OCI-LY7 (cell line): Measurements from ENCODE around the gene ADARB2. TPM values are rescaled to one million over a fixed set of nuclear protein-coding genes. Genes with fewer than 3 reads are reported as not detected.

ENCODE experiments used
- BruUV-seq: library from RNA; stranded (reverse); fragments of 400-500 nt; replicated peaks from 2 replicates; lab custom pipeline; 2021; lab: Mats Ljungman, UMichigan
- CTCF ChIA-PET: fragments of 300-600 bp; sonication (Branson Sonifier 250); formaldehyde crosslinking; loops from one replicate; lab custom pipeline; 2022; ENCODE audit warnings: antibody characterized with exemption; ENCODE audit not compliant: unreplicated experiment; lab: Charles Lee
- POLR2A ChIA-PET: fragments of 300-600 bp; sonication (Branson Sonifier 250); formaldehyde crosslinking; loops from one replicate; lab custom pipeline; 2022; ENCODE audit warnings: antibody characterized with exemption; lab: Charles Lee
- DNase-seq: peaks from one replicate; pipeline ENCODE4 v3.0.0-alpha.2; 2015; ENCODE audit warnings: low spot score
- H2AFZ ChIP-seq: fragments of 200-600 bp; sonication (generic), shearing (Covaris generic); 2 replicates; pipeline ENCODE4 v1.6.1; 2014; ENCODE audit warnings: mild to moderate bottlenecking, antibody characterized with exemption, low read length, moderate library complexity
- H3K27ac ChIP-seq: fragments of 200-600 bp; sonication (generic); 2 replicates; pipeline ENCODE4 v1.5.1; 2014; ENCODE audit warnings: mixed run types, low read depth, mild to moderate bottlenecking, moderate library complexity, low read length, inconsistent platforms; ENCODE audit not compliant: poor library complexity, severe bottlenecking
- H3K36me3 ChIP-seq: fragments of 200-600 bp; sonication (generic); 2 replicates; pipeline ENCODE4 v1.6.1; 2014; ENCODE audit warnings: mild to moderate bottlenecking, antibody characterized with exemption, low read length, moderate library complexity, mixed read lengths; ENCODE audit not compliant: insufficient read depth
- H3K4me1 ChIP-seq: fragments of 200-600 bp; sonication (generic); 2 replicates; pipeline ENCODE4 v1.5.1; 2014; ENCODE audit warnings: mild to moderate bottlenecking, low read length; ENCODE audit not compliant: insufficient read depth, poor library complexity, severe bottlenecking
- H3K4me2 ChIP-seq: fragments of 200-600 bp; sonication (generic); 2 replicates; pipeline ENCODE4 v1.6.1; 2014; ENCODE audit warnings: mild to moderate bottlenecking, low read length
- H3K4me3 ChIP-seq: fragments of 200-600 bp; sonication (generic); 2 replicates; pipeline ENCODE4 v1.5.1; 2014; ENCODE audit warnings: mild to moderate bottlenecking, low read depth, low read length; ENCODE audit not compliant: poor library complexity, severe bottlenecking
- H3K79me2 ChIP-seq: fragments of 200-600 bp; sonication (generic); 2 replicates; pipeline ENCODE4 v1.6.1; 2016; ENCODE audit warnings: low read depth, mild to moderate bottlenecking, low read length, moderate library complexity, mixed read lengths; ENCODE audit not compliant: insufficient read depth
- H3K9me2 ChIP-seq: fragments of 200-600 bp; sonication (generic); 2 replicates; pipeline ENCODE4 v1.6.1; 2016; ENCODE audit warnings: mild to moderate bottlenecking, low read length, mixed read lengths; ENCODE audit not compliant: insufficient read depth
- H3K9me3 ChIP-seq: fragments of 200-600 bp; sonication (generic); 2 replicates; pipeline ENCODE4 v1.6.1; 2014; ENCODE audit warnings: mild to moderate bottlenecking, mixed run types, low read length, mixed read lengths
- H4K20me1 ChIP-seq: fragments of 200-600 bp; sonication (generic); 2 replicates; pipeline ENCODE4 v1.6.1; 2014; ENCODE audit warnings: mild to moderate bottlenecking, antibody characterized with exemption, low read length, moderate library complexity, mixed read lengths; ENCODE audit not compliant: insufficient read depth
- CTCF ChIP-seq: fragments of 200-600 bp; sonication (generic); conservative IDR thresholded peaks from 2 replicates; pipeline ENCODE4 v1.5.1; 2014; ENCODE audit warnings: mild to moderate bottlenecking, antibody characterized with exemption, low read length, moderate library complexity, mixed read lengths
- EZH2phosphoT487 ChIP-seq: fragments of 200-600 bp; sonication (generic); IDR thresholded peaks from 2 replicates; pipeline ENCODE4 v1.6.1; 2018; ENCODE audit warnings: low read depth, borderline replicate concordance, mild to moderate bottlenecking, mixed run types, antibody characterized with exemption, low read length, moderate library complexity, mixed read lengths
- intact Hi-C: fragments of 100-400 bp; cut with micrococcal nuclease; formaldehyde crosslinking; loops from one replicate; pipeline ENCODE4 v1.10.0; 2022; ENCODE audit not compliant: unreplicated experiment
- total RNA-seq, 2 experiments: library from RNA; depleted of rRNA in 1 of 2; stranded (reverse); fragments of >200 nt in 1 of 2; shearing (Covaris generic) in 1 of 2; gene quantifications; 2 replicates each; pipeline ENCODE4 v1.2.3, GENCODE V29; 2014 to 2022

ADARB2 gene
- total RNA-seq, 2 experiments from 2014 or later, result 0.03 TPM; not detected in 1

GRCh38 chr10:1579671-1580070 is 157.7 kb downstream of the ADARB2 start:
- ChIA-PET CTCF (no interaction called here), POLR2A (no interaction called here)
- Histone ChIP-seq H3K4me2 (no peak overlapping the region), H3K36me3 (no peaks in the 10 kb centered on the region), H3K9me2 (no peaks in the 10 kb centered on the region), H3K4me1 (peaks cover 10% of the 10 kb centered on the region), H3K9me3 (no peaks in the 10 kb centered on the region), H3K4me3 (no peak overlapping the region), H2AFZ (no peak overlapping the region), H3K79me2 (no peaks in the 10 kb centered on the region), H3K27ac (no peak overlapping the region), H4K20me1 (no peaks in the 10 kb centered on the region)
- no peak for DNase-seq
- no TSS peak for BruUV-seq
- intact Hi-C loops, result no loop called here
- TF ChIP-seq EZH2phosphoT487 (no peak), CTCF (no peak)

GRCh38 chr10:1579141-1579491 is 158.2 kb downstream of the ADARB2 start:
- POLR2A ChIA-PET, result no interaction called here
- Histone ChIP-seq H3K9me3 (no peaks in the 10 kb centered on the region), H2AFZ (no peak overlapping the region), H3K4me3 (no peak overlapping the region), H3K9me2 (no peaks in the 10 kb centered on the region), H3K79me2 (no peaks in the 10 kb centered on the region), H4K20me1 (no peaks in the 10 kb centered on the region), H3K4me1 (peaks cover 10% of the 10 kb centered on the region), H3K4me2 (no peak overlapping the region), H3K27ac (no peak overlapping the region), H3K36me3 (no peaks in the 10 kb centered on the region)
- intact Hi-C loops, result no loop called here
- CTCF ChIA-PET, result no interaction called here
- no TSS peak for BruUV-seq
- TF ChIP-seq EZH2phosphoT487 (no peak), CTCF (no peak)
- DNase-seq, result no peak

- Histone ChIP-seq H3K4me3 (no peak overlapping the region), H3K9me2 (no peaks in the 10 kb centered on the region), H3K27ac (no peak overlapping the region), H3K4me1 (peaks cover 10% of the 10 kb centered on the region), H3K79me2 (no peaks in the 10 kb centered on the region), H3K36me3 (no peaks in the 10 kb centered on the region), H3K9me3 (no peaks in the 10 kb centered on the region), H2AFZ (no peak overlapping the region), H4K20me1 (no peaks in the 10 kb centered on the region), H3K4me2 (no peak overlapping the region)
- no peak for DNase-seq
- intact Hi-C loops, result no loop called here
- POLR2A ChIA-PET, result no interaction called here
- CTCF ChIA-PET, result no interaction called here
- TF ChIP-seq EZH2phosphoT487 (no peak), CTCF (no peak)
- BruUV-seq, result no TSS peak
Measured at GRCh38 chr10:1578392-1579140, 158.8 kb downstream of the ADARB2 start.
